HFFc6 (cell line): ENCODE data around the gene NAP1L5. TPM values are rescaled to one million over a fixed set of nuclear protein-coding genes. Genes with fewer than 3 reads are reported as not detected.

ENCODE experiments used
- DNase-seq: peaks from one replicate; pipeline ENCODE4 v3.0.0-alpha.2; 2018
- H3K27ac Mint-ChIP-seq: 2 replicates; pipeline ENCODE4 v1.8.0; 2020; ENCODE audit warnings: mild to moderate bottlenecking, mixed read lengths
- H3K27me3 Mint-ChIP-seq: 2 replicates; pipeline ENCODE4 v1.8.0; 2021; ENCODE audit warnings: mild to moderate bottlenecking, moderate library complexity, mixed read lengths; ENCODE audit not compliant: insufficient read depth
- H3K36me3 Mint-ChIP-seq: 2 replicates; pipeline ENCODE4 v1.8.0; 2021; ENCODE audit warnings: low read depth, mixed read lengths
- H3K4me1 Mint-ChIP-seq: 2 replicates; pipeline ENCODE4 v1.8.0; 2020; ENCODE audit warnings: low read depth, mixed read lengths
- H3K4me3 Mint-ChIP-seq: 2 replicates; pipeline ENCODE4 v1.8.0; 2020; ENCODE audit warnings: mild to moderate bottlenecking, moderate library complexity, mixed read lengths
- H3K9me3 Mint-ChIP-seq: 2 replicates; pipeline ENCODE4 v1.8.0; 2020; ENCODE audit warnings: mild to moderate bottlenecking, mixed read lengths
- total RNA-seq, 6 experiments: library from RNA; stranded (reverse); fragmentation: NEBNext Ultra II Directional; extraction: Animal tissue kit (Norgen Biotek cat#: 25700); gene quantifications; 2 replicates in 1 of 6; 3 replicates in 5 of 6; pipeline ENCODE4 v1.2.3, GENCODE V29; 2021
- TF ChIP-seq, protein P1 (sequence below): fragments of 200-600 bp; sonication (generic); IDR thresholded peaks from 2 replicates; pipeline ENCODE4 v1.5.0; 2021; ENCODE audit warnings: antibody characterized with exemption, mild to moderate bottlenecking

Gene NAP1L5
- total RNA-seq, 6 experiments from 2014 or later: 14.6 to 20.0 (median 18.3) TPM

GRCh38 chr4:88736264-88736663 lies 38.6 kb upstream of the NAP1L5 start:
- Mint-ChIP-seq H3K36me3 (peaks cover 7% of the 10 kb centered on the region), H3K9me3 (no peaks in the 10 kb centered on the region), H3K27me3 (peaks cover 3% of the 10 kb centered on the region; the same call in 1 of the 2 replicates), H3K4me1 (peaks cover 32% of the 10 kb centered on the region), H3K27ac (no peak overlapping the region), H3K4me3 (no peak overlapping the region)
- DNase-seq: no peak
- TF ChIP-seq, protein P1, sequence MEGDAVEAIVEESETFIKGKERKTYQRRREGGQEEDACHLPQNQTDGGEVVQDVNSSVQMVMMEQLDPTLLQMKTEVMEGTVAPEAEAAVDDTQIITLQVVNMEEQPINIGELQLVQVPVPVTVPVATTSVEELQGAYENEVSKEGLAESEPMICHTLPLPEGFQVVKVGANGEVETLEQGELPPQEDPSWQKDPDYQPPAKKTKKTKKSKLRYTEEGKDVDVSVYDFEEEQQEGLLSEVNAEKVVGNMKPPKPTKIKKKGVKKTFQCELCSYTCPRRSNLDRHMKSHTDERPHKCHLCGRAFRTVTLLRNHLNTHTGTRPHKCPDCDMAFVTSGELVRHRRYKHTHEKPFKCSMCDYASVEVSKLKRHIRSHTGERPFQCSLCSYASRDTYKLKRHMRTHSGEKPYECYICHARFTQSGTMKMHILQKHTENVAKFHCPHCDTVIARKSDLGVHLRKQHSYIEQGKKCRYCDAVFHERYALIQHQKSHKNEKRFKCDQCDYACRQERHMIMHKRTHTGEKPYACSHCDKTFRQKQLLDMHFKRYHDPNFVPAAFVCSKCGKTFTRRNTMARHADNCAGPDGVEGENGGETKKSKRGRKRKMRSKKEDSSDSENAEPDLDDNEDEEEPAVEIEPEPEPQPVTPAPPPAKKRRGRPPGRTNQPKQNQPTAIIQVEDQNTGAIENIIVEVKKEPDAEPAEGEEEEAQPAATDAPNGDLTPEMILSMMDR: no peak

DNA sequence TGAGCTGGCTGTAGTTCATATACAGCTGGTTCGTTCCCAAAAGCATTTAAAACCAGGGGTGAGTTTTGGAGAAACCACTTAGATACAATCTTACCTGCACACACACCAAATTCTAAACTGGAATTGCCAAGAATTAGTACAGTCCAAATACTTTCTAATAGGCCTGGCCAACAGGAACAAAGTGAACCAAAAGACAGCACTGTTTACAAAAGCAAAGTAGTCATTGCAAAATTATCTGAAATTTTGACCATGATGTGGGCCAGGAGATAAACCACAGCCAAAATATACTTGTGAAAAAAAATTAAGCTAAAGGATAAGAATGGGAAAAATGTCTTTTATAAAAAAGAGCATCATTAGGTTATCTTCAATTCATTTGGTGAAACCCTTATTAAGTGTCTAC lies 37.9 kb upstream of the NAP1L5 start:
- H3K27ac Mint-ChIP-seq: no peak overlapping the region
- H3K27me3 Mint-ChIP-seq: peaks cover 3% of the 10 kb centered on the region; the same call in 1 of the 2 replicates
- peaks cover 7% of the 10 kb centered on the region; the same call in 1 of the 2 replicates for H3K36me3 Mint-ChIP-seq

DNA sequence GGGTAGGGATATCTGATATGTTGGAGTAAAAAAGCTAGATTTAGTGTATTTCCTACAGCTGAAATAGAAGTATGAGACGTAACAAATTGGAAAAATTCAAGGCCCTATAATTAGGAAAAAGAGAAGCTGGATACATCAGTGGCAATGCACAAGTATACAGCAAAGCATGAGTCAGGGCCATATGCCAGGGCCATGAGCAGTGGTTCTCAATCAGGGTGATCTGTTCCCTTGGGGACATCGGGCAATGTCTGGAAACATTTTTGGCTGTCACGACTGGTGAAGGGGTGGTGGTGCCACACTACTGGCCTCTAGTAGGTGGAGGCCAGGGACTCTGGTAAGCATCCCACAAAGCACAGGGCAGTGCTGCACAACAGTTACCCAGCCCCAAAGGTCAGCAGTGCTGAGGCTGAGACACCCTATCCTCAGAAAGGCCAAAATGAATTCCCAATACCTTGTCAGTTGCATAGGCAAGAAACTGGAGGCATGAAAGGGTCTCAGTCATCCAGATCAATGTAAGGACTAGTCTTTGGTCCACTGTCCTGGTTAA lies 36.8 kb upstream of the NAP1L5 start:
- H3K36me3 Mint-ChIP-seq: peaks cover 7% of the 10 kb centered on the region; the same call in 1 of the 2 replicates
- peaks cover 32% of the 10 kb centered on the region for H3K4me1 Mint-ChIP-seq
- DNase-seq: no peak
- TF ChIP-seq, protein P1: no peak
- H3K27me3 Mint-ChIP-seq: peaks cover 3% of the 10 kb centered on the region; the same call in 1 of the 2 replicates
- H3K9me3 Mint-ChIP-seq: no peaks in the 10 kb centered on the region
- H3K27ac Mint-ChIP-seq: no peak overlapping the region
- no peak overlapping the region for H3K4me3 Mint-ChIP-seq

More for the DNA sequence above, 37.9 kb upstream of the NAP1L5 start:
- no peak overlapping the region for H3K4me3 Mint-ChIP-seq
- H3K4me1 Mint-ChIP-seq: peaks cover 32% of the 10 kb centered on the region
- TF ChIP-seq, protein P1: no peak
- H3K9me3 Mint-ChIP-seq: no peaks in the 10 kb centered on the region
- DNase-seq: no peak

DNA sequence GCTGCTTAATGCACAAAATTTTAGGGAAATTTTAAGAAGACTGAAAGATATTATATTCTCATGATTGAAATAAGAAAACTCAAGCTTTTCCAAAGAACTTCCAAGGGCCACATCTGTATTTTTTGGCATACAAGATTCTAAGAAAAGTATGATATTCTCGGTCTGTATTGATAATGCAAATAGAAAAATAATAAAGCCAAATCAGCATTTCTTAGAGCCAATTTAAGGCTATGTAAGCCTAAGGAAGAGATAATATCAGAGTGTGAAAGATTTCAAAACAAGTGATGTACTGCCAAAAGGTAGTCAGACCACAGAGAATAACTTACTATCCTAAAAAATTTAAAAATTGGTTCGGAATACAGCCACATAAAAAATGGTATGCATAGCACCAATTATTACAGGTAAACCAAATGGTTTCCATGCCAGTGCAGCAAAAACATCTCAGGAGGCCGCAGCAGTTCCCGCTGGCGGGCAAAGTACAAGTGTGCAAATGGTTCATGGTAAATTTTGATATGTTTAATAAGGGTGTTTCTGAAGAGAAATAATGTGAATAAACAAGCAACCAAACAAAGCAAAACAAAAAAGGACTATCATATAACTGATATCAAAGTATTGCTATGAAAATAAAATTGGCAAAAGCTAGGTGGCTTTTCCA lies 35.2 kb upstream of the NAP1L5 start:
- Mint-ChIP-seq H3K27ac (no peak overlapping the region), H3K4me1 (peaks cover 30% of the 10 kb centered on the region), H3K36me3 (peaks cover 2% of the 10 kb centered on the region; the same call in 1 of the 2 replicates), H3K27me3 (0 out of 2 replicates have a peak, but pooled peaks cover 3% of the 10 kb centered on the region), H3K9me3 (no peaks in the 10 kb centered on the region), H3K4me3 (no peak overlapping the region)
- DNase-seq: no peak
- TF ChIP-seq, protein P1: no peak

DNA sequence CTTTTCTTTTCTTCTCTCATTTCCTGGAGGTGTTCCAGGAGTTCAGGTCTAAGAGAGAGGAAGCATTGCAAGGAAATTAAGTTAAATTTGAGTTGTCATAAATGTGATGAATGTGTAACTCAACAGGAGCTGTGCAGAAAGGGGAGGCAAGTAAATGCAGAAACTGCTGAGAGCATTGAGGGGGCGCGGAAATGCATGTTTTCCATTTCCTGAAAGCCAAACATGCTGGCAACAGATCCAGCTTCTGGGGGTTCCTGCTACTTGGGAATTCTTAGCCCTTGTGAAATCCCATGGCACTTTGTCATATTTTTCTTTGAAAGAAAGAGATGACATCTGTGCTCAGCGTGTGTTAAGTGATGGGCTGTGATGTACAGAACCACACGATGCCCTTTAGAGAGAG lies 33.8 kb upstream of the NAP1L5 start:
- DNase-seq: no peak

More for the DNA sequence above, 33.8 kb upstream of the NAP1L5 start:
- peaks cover 6% of the 10 kb centered on the region; the same call in 1 of the 2 replicates for H3K36me3 Mint-ChIP-seq
- no peak overlapping the region for H3K4me3 Mint-ChIP-seq
- TF ChIP-seq, protein P1: no peak
- peaks cover 3% of the 10 kb centered on the region; the same call in 1 of the 2 replicates for H3K27me3 Mint-ChIP-seq
- peaks cover 19% of the 10 kb centered on the region for H3K4me1 Mint-ChIP-seq
- H3K27ac Mint-ChIP-seq: no peak overlapping the region
- no peaks in the 10 kb centered on the region for H3K9me3 Mint-ChIP-seq
